GM21723 (cell line): Measurements from ENCODE around the gene MSH2.
"Not testable (repeated sequence)": the region's sequence is repeated elsewhere in the genome, so short reads cannot be mapped to it uniquely, and the experiment has no call there.

Source experiments
- ATAC-seq: cut with Tn5 transposase; IDR thresholded peaks from one replicate; pipeline ENCODE4 v1.9.1; 2021; ENCODE audit warnings: mild to moderate bottlenecking, moderate library complexity; ENCODE audit not compliant: unreplicated experiment

Gene MSH2

GRCh38 chr2:47406649-47407330 lies 3.8 kb downstream of the MSH2 start:
- ATAC-seq = not testable (repeated sequence)

GRCh38 chr2:47407976-47408375 lies 5.0 kb downstream of the MSH2 start:
- not testable (repeated sequence) for ATAC-seq

GRCh38 chr2:47414682-47415458 lies 11.9 kb downstream of the MSH2 start:
- no peak for ATAC-seq

- ATAC-seq = no peak
Observed at GRCh38 chr2:47420214-47420613, 17.3 kb downstream of the MSH2 start.

GRCh38 chr2:47420683-47421082 lies 17.7 kb downstream of the MSH2 start:
- ATAC-seq = not testable (repeated sequence)

- no peak for ATAC-seq
Observed at GRCh38 chr2:47422016-47422415, 19.1 kb downstream of the MSH2 start.

GRCh38 chr2:47422560-47422959 lies 19.6 kb downstream of the MSH2 start:
- no peak for ATAC-seq

GRCh38 chr2:47426786-47427185 lies 23.8 kb downstream of the MSH2 start:
- no peak for ATAC-seq

- no peak for ATAC-seq
Observed at GRCh38 chr2:47429795-47430194, 26.8 kb downstream of the MSH2 start.

- ATAC-seq = not testable (repeated sequence)
Observed at GRCh38 chr2:47433006-47433405, 30.1 kb downstream of the MSH2 start.

- ATAC-seq = not testable (repeated sequence)
Observed at GRCh38 chr2:47433445-47433844, 30.5 kb downstream of the MSH2 start.

- no peak for ATAC-seq
Observed at GRCh38 chr2:47437287-47437686, 34.3 kb downstream of the MSH2 start.

- ATAC-seq = no peak
Observed at GRCh38 chr2:47438106-47438505, 35.1 kb downstream of the MSH2 start.

GRCh38 chr2:47438783-47439182 lies 35.8 kb downstream of the MSH2 start:
- ATAC-seq = no peak

GRCh38 chr2:47451790-47452189 lies 48.8 kb downstream of the MSH2 start:
- ATAC-seq = no peak

GRCh38 chr2:47452761-47453160 lies 49.8 kb downstream of the MSH2 start:
- no peak for ATAC-seq

- ATAC-seq = not testable (repeated sequence)
Observed at GRCh38 chr2:47454818-47455217, 51.9 kb downstream of the MSH2 start.

- no peak for ATAC-seq
Observed at GRCh38 chr2:47455411-47455810, 52.5 kb downstream of the MSH2 start.

GRCh38 chr2:47456851-47457250 lies 53.9 kb downstream of the MSH2 start:
- no peak for ATAC-seq

- ATAC-seq = no peak
Observed at GRCh38 chr2:47457268-47457667, 54.3 kb downstream of the MSH2 start.

GRCh38 chr2:47459021-47459420 lies 56.1 kb downstream of the MSH2 start:
- no peak for ATAC-seq

GRCh38 chr2:47460766-47461165 lies 57.8 kb downstream of the MSH2 start:
- no peak for ATAC-seq
